Type B pancreatic cell (in vitro differentiated cells): ENCODE data around the gene CDK5R2. TPM values are rescaled to one million over a fixed set of nuclear protein-coding genes. Genes with fewer than 3 reads are reported as not detected.

Experiments used
- DNase-seq: peaks from one replicate; pipeline ENCODE4 v3.0.0; 2021; ENCODE audit warnings: mixed read lengths; ENCODE audit not compliant: unreplicated experiment; ENCODE audit errors: extremely low spot score
- H3K27ac Mint-ChIP-seq: 2 replicates; pipeline ENCODE4 v1.8.0; 2021; ENCODE audit warnings: mild to moderate bottlenecking, mixed read lengths
- H3K27me3 Mint-ChIP-seq: 2 replicates; pipeline ENCODE4 v1.8.0; 2021; ENCODE audit warnings: mixed read lengths
- H3K36me3 Mint-ChIP-seq: 2 replicates; pipeline ENCODE4 v1.8.0; 2021; ENCODE audit warnings: mixed read lengths
- H3K4me1 Mint-ChIP-seq: one replicate; pipeline ENCODE4 v1.8.0; 2021; ENCODE audit warnings: mixed read lengths; ENCODE audit not compliant: unreplicated experiment
- H3K4me3 Mint-ChIP-seq: 2 replicates; pipeline ENCODE4 v1.8.0; 2021; ENCODE audit warnings: mild to moderate bottlenecking, mixed read lengths
- H3K9me3 Mint-ChIP-seq: 2 replicates; pipeline ENCODE4 v1.8.0; 2021; ENCODE audit warnings: mixed read lengths
- CTCF ChIP-seq: fragments of 200-600 bp; sonication (generic); conservative IDR thresholded peaks from 2 replicates; pipeline ENCODE4 v1.5.0; 2021; ENCODE audit warnings: antibody characterized with exemption, mild to moderate bottlenecking
- long read RNA-seq: library from polyadenylated mRNA; unstranded; transcript quantifications from one replicate; pipeline ENCODE4 v2.0.0, GENCODE V29; 2020
- total RNA-seq: library from RNA; stranded (reverse); gene quantifications from 2 replicates; pipeline ENCODE4 v1.2.1, GENCODE V29; 2021; ENCODE audit warnings: low replicate concordance

The CDK5R2 gene
- 5.9 and 10.0 TPM in 2 replicates for total RNA-seq
- long read RNA-seq = 0 reads

DNA sequence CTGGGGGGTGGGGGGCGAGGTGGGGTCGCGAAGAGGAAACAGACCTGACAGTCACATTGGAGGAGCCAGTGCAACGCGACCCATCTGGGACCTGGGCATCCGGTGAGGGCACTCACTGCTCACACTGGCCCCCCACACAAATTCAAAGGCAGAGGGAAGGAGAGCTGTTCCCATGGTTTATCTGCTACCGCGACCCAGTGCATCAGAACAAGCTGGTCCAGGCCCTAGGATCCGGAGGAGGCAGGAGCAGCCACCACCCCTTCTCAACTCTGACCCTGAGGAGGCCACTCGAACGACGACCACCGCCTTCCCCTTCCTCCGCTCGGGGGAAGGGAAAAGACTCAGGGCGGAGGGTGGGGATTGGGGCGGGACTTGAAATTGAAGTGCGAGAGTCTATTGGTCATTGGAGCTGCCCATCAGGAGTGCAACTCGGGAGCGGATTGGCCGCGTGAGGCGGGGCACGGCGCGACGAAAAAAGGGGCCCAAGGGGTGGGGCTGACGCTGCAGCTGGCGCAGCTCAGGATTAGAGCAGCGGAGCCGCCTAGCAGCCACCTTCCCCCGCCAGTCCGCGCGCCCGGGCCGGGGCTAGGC, at the start of gene CDK5R2:
Gene CDK5R2, plus strand, starts transcription at position 526 of the 591 bp plus-strand sequence. CDS start 155 bp downstream, outside the sequence.
- peaks cover 18% of the 10 kb centered on the region for H3K4me1 Mint-ChIP-seq
- peak within 1 kb of the TSS; percentile 84 for H3K4me3 Mint-ChIP-seq
- H3K9me3 Mint-ChIP-seq = no peaks in the 10 kb centered on the region
- H3K27ac Mint-ChIP-seq = no peak within 1 kb of the TSS
- DNase-seq = peak; percentile 92
- no peaks in the 10 kb centered on the region for H3K36me3 Mint-ChIP-seq
- H3K27me3 Mint-ChIP-seq = peaks cover 89% of the 10 kb centered on the region
- no peak for TF ChIP-seq CTCF

GRCh38 chr2:218910741-218911140, 48.7 kb upstream of the CDK5R2 start:
- no peak for TF ChIP-seq CTCF
- no peaks in the 10 kb centered on the region for H3K9me3 Mint-ChIP-seq
- DNase-seq = no peak
- H3K27me3 Mint-ChIP-seq = peaks cover 12% of the 10 kb centered on the region
- peak overlapping the region; percentile 24 for H3K4me3 Mint-ChIP-seq
- no peak overlapping the region for H3K27ac Mint-ChIP-seq
- H3K36me3 Mint-ChIP-seq = no peaks in the 10 kb centered on the region
- peaks cover 5% of the 10 kb centered on the region for H3K4me1 Mint-ChIP-seq

DNA sequence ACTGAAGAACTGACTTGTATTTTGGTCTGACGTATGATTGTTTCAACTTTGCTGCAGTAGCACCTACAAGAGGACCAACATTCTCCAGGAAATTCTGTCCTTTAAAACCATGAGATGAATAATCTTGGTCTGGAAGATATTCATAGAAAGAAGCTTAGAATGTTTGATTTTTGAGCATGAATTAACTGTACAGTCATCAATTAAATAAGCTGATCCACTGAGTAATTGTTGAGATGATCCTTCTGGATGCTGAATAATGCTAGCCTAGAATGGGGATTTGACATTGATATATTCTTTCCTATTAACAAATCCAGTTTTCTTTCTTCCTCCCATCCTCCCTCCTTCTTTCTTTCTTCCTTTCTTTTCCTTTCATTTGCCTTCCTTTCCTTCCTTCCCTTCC, 39.0 kb upstream of the CDK5R2 start:
- Mint-ChIP-seq H3K4me3 (no peak overlapping the region), H3K36me3 (no peaks in the 10 kb centered on the region), H3K27me3 (peaks cover 4% of the 10 kb centered on the region), H3K4me1 (no peaks in the 10 kb centered on the region), H3K9me3 (no peaks in the 10 kb centered on the region), H3K27ac (no peak overlapping the region)
- TF ChIP-seq CTCF = no peak
- DNase-seq = no peak

GRCh38 chr2:218924757-218925156, 34.7 kb upstream of the CDK5R2 start:
- Mint-ChIP-seq H3K4me3 (no peak overlapping the region), H3K36me3 (no peaks in the 10 kb centered on the region), H3K4me1 (no peaks in the 10 kb centered on the region), H3K27ac (no peak overlapping the region), H3K27me3 (peaks cover 8% of the 10 kb centered on the region), H3K9me3 (no peaks in the 10 kb centered on the region)
- DNase-seq = no peak
- no peak for TF ChIP-seq CTCF

- Mint-ChIP-seq H3K27ac (no peak overlapping the region), H3K36me3 (no peaks in the 10 kb centered on the region), H3K27me3 (peaks cover 10% of the 10 kb centered on the region), H3K9me3 (no peaks in the 10 kb centered on the region), H3K4me1 (no peaks in the 10 kb centered on the region), H3K4me3 (no peak overlapping the region)
- DNase-seq = no peak
- TF ChIP-seq CTCF = no peak
These were observed 34.0 kb upstream of the CDK5R2 start for GRCh38 chr2:218925434-218925833.
